ENCODE measurements around the gene TBC1D22A.

Gene TBC1D22A

DNA sequence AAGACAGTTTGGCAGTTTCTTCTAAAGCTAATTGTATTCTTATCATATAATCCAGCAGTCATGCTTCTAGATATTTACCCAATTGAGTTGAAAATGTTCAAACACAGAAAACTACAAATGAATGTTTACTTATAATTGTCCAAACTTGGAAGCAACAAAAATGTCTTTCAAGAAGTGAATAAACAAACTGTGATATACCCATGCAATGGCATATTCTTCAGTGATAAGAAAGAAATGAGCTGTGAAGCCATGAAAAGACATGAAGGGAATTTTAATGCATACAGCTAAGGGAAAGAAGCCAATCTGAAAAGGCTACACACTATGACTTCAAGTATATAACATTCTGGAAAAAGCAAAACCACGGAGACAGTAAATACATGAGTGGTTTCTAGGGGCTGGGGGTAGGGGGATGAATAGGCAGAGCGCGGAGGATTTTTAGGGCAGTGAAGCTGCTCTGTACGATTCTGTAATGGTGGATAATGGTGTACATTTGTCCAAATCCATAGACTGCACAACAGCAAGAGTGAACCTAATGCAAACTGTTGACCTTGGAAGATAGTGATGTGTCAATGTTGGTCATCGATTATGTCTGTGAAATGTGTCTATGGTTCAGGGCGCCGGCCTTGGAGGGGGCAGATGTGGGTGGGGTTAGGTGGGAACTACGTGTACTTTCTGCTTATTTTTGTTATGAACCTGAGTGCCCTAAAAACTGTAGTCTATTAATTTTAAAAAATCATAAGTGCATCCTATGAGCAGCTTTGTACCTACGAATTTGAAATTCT is 424.9 kb downstream of the TBC1D22A start:
- in situ Hi-C loops (cut with HindIII; ENCODE audit: low sequenced_read_pairs): no loop called here

- in situ Hi-C loops (cut with HindIII; ENCODE audit: low sequenced_read_pairs): no loop called here
These were observed 426.0 kb downstream of the TBC1D22A start for GRCh38 chr22:47188261-47189055.

- in situ Hi-C loops (cut with HindIII; ENCODE audit: low sequenced_read_pairs): no loop called here
These were observed 426.8 kb downstream of the TBC1D22A start for GRCh38 chr22:47189056-47189916.

DNA sequence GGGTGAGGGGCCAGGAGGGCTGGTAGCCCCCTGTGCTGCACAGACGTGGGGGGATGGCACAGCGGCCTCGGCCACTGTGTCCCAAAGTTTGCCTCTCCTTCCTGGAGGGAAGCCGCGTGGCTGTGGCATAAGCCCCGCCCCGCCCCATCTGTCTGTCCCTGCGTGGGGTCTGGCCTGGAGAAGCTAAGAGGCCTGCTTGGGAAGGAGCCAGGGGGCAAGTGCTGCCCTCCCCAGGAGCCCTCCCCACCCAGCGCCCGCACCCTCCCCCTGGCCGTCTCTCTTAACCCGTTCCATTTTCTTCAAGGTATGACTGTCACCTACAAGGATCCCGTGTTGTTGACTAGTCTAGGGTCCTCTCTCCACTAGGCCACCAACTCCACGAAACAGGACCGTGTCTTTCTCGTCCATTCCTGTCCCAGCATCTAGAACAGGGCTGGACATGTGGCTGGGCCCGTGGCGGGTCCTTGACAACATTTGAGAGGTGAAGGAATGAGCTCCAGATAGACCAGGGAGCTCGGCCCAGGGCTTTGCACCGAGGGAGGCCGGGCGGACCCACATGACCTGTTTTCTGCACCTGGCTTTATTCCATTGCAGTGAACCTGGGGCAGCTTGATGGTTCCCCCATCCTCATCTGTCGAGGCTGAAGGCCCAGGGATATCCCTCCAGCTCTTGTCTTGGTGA is 428.0 kb downstream of the TBC1D22A start:
- in situ Hi-C loops (cut with HindIII; ENCODE audit: low sequenced_read_pairs): no loop called here

DNA sequence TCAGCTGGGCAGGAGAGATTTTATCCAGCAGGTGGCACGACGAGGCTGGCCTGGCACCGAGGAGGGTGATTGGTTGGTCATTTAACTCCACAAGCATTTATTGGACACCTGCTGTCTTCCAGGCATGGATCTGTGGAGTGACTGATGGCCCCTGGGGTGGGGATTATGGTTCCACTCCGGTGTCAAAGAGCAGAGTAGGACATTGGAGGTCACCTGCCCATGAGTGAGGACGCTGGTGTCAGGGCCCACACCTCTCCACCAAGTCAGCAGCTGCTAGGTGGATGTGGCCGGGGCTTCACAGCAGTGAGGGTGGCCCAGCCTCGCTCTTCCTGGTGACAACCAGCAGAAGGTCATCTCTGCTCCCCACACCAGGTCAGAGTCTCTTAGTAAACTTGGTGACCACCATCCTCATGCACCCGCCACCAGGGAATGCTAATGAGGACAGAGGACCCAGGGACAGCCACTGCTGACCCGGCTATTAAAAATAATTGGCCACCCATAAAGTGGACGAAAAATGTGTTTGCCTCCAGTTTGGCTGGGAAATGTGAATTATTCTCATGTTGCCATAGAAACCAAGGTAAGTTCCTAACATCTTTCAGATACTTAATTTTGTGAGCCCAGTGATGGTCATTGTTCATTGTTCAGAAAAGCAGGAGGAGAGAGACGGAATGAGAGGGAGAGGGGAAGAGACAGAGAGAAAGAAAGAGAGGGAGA is 428.7 kb downstream of the TBC1D22A start:
- in situ Hi-C loops (cut with HindIII; ENCODE audit: low sequenced_read_pairs): no loop called here

DNA sequence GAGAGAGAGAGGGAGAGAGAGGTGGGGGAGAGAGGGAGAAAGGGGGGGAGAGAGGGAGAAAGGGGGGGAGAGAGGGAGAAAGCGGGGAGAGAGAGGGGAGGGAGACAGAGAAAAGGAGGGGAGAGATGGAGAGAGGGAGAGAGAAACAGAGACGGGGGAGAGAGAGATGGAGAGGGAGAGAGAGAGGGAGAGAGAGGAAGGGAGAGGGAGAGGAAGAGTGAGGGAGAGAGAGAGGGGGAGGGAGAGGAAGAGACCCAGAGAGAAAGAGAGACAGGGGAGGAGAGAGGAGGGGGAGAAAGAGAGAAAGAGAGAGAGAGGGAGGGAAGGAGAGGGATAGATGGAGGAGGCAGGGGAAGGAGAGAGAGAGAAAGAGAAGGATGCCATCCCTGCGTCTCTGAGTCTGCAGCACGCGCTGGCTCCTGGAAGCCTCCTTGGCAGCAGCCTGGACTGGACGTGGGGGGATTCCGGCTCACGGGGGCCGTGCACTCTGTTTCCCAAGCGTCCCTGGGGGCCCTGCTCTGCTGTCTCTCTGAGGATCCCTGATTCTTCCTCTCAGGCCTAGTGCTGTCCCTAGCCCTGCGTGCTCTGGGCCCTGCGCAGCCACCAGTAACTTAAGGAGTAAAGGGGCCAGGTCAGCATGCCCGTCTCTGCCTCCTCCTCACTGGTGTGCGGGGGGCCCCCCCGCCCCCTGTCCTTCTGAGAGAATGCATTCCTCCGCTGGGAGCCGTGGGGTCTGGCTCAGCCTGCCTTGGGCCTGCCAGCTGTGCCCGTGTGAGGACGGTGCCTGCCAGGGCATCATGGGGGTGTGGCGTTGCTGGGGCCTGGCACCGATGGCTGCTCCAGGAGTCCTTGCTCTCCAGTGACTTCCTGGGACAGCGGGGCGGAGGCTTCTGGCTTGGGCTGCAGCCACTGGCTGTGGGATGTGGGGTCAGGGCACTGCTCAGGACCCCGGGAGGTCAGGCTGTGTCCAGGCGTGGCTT is 429.5 kb downstream of the TBC1D22A start:
- in situ Hi-C loops (cut with HindIII; ENCODE audit: low sequenced_read_pairs): no loop called here

- in situ Hi-C loops (cut with HindIII; ENCODE audit: low sequenced_read_pairs): no loop called here
These were observed 430.4 kb downstream of the TBC1D22A start for GRCh38 chr22:47192651-47193437.

DNA sequence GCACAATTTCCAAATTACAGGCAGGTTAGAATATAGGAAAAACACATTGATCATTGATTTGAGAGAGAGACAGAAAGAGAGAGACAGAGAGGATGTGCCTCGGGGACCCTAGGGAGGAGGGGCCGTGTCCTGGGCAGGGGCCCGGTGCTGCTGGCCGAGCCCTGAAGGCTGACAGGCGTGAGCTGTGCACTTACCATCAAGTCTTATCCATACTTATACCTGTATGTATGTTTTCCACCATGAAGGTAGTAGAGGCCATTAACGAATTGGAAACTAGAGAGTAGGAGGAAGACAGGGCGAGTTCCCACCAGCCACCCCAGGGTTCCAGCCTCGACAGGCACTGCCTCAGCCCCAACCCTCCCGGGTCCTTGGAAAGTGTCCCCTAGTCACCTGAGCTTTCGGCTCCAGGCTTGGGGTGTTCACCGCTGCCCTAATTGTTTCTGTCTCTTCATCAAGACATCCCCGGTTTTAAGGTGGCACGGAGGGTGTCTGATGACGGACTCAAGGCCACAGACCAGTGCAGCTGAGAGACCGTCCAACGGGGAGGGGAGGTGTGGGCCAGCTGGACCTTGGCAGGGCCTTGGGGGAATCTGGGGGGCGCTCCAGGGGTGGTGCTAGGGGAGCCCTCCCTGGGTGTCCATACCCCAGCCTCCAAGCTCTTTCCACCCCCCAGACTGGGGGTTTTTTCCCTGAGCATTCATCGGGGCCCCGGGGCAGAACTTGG is 431.3 kb downstream of the TBC1D22A start:
- in situ Hi-C loops (cut with HindIII; ENCODE audit: low sequenced_read_pairs): no loop called here

- in situ Hi-C loops (cut with HindIII; ENCODE audit: low sequenced_read_pairs): no loop called here
These were observed 432.2 kb downstream of the TBC1D22A start for GRCh38 chr22:47194476-47195155.

- in situ Hi-C loops (cut with HindIII; ENCODE audit: low sequenced_read_pairs): no loop called here
These were observed 432.7 kb downstream of the TBC1D22A start for GRCh38 chr22:47195156-47195483.

DNA sequence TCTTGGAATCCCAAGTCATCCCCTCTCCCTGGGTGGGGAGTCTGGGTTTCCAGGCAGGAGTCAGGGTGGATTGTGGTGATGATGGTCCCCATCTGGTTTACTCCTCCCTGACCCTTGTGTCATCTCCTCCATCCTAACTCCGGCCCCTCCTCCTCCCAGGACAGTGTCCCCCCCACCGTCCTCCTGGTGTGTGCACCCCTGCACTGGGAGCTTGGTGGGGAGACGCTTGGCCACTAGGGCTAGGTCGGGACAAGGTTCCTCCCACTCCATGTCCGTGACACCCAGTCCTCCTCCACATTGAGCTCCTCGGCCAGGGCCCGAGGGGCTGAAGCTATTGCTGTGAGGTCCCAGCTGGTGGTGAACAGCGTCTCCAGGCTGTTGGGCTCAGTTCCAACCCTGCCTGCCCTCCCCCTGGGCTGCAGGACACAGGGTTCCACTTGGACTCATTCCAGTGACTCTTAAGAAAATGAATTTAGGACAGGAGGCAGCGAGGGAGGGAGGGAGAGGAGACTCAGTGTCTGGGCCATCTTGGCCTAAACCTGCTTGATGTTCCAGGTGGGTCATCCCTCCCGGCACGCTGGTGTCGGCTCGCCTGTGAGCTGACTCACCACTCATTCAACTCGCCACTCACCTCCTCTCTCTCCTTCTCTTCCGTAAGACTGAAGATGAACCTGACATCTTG is 433.2 kb downstream of the TBC1D22A start:
- in situ Hi-C loops (cut with HindIII; ENCODE audit: low sequenced_read_pairs): no loop called here

DNA sequence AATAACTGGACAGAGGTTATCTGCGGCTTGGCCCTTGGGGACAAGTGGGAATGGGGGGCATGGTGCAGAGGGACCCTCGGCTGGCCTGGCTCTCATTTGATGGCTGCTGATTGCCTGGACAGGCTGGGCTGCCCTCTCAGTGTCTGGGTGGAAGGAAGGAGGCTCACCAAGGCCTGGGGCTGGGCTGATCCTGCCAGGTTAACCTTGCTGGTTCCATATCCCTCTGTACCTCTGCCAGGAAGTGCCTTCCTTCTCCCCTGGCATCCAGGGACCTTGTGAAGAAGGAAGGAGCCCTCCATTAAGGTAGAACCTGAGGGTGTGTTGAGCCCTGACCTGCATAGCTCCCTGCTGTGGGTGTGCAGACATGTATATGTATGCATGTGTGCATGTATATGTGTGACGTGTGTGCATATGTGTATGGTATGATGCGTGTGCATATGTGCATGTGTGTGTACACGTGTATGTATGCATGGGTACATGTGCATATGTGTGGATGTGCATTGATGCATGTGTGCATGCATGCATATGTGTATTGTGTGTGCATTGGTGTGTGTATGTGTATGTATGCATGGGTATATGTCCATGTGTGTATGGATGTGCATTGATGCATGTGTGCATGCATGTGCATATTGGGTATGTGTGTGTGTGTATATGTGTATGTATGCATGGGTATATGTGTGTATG is 433.9 kb downstream of the TBC1D22A start:
- in situ Hi-C loops (cut with HindIII; ENCODE audit: low sequenced_read_pairs): no loop called here

GRCh38 chr22:47196881-47197772 is 434.7 kb downstream of the TBC1D22A start:
- in situ Hi-C loops (cut with HindIII; ENCODE audit: low sequenced_read_pairs): no loop called here

GRCh38 chr22:47197773-47198500 is 435.5 kb downstream of the TBC1D22A start:
- in situ Hi-C loops (cut with HindIII; ENCODE audit: low sequenced_read_pairs): no loop called here
